Measurements from ENCODE around the gene ALG11.

DNA sequence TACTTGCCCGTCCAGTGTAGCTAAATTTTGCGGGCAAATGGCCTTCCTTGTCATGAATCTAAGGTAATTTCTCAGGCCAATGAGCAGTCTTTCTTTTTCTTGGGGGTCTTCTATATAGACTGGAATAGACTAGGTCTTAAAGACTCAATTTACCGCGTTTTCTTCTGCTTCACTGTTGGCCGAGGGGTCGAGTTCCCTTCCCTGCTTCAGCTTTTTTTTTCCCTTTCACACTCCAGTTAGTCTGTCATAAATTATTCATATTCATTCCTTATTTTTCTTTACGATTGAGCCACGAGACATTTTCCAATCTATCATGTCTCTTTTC, 276 bp downstream of the ALG11 start:
- no peak for TF ChIP-seq POLR2AphosphoS5 (IDR thresholded peaks at IDR 0.05; ENCODE audit: low read depth, low read length)
- TF ChIP-seq SIN3A (IDR thresholded peaks at IDR 0.05; ENCODE audit: borderline replicate concordance, insufficient read depth, low read length), result no peak
- no peak for TF ChIP-seq TAF1 (IDR thresholded peaks at IDR 0.05; ENCODE audit: borderline replicate concordance, insufficient read depth, low read length)
- no peak for TF ChIP-seq FOXP2 (optimal IDR thresholded peaks at IDR 0.05; ENCODE audit: borderline replicate concordance, extremely low read depth, extremely low read length, insufficient read depth)
